Loucy (cell line): Measurements from ENCODE around the gene BBLN.

Source experiments
- EZH2phosphoT487 ChIP-seq: fragments of 200-600 bp; IDR thresholded peaks from 2 replicates; pipeline ENCODE4 v1.6.1; 2018; ENCODE audit warnings: antibody characterized with exemption, mild to moderate bottlenecking, moderate library complexity, borderline replicate concordance
- TF ChIP-seq, protein P1 (sequence below): fragments of 200-600 bp; sonication (generic); conservative IDR thresholded peaks from 2 replicates; pipeline ENCODE4 v1.5.1; 2014; ENCODE audit warnings: mild to moderate bottlenecking, antibody characterized with exemption, low read length

DNA sequence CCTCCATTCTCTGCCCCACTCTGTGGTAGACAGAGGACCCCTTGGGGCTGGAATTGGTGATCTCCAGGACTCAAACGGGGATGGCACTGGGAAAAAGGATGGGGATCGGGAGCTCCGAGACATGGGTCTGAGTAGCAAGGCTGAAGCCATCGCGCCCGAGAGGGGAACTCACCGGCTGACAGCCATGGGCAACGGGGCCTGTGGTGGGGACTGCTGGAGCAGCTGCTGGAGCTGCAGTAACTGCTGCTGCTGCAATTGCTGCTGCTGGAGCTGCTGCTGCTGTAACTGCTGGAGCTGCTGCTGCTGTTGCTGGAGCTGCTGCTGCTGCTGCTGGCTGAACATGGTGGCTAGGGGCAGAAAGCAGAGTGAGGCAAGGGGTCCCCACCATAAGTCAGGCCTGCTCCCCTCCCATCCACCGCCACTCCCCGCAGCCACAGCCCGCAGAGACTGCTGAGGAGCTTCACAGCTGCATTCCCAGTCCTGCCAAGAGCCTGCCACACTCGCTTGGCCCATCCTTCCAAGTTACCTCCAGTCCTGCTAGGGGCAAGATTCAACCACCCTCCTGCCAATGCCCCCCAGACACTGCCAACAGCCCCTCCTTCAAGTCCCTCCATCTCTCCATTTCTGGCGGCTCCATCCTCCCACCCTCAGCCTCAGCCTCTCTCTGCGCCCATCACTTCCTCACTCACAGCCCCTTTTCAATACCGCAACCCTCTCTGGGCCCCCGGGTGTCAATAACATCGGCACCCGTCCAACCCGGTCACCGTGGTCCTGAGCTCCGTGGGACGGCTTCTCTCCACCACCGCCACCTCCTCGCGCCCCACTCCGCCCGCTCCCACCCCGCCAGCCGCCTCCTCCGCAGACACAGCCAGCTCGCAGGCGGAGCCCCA lies 30.7 kb downstream of the BBLN start:
- TF ChIP-seq, protein P1, sequence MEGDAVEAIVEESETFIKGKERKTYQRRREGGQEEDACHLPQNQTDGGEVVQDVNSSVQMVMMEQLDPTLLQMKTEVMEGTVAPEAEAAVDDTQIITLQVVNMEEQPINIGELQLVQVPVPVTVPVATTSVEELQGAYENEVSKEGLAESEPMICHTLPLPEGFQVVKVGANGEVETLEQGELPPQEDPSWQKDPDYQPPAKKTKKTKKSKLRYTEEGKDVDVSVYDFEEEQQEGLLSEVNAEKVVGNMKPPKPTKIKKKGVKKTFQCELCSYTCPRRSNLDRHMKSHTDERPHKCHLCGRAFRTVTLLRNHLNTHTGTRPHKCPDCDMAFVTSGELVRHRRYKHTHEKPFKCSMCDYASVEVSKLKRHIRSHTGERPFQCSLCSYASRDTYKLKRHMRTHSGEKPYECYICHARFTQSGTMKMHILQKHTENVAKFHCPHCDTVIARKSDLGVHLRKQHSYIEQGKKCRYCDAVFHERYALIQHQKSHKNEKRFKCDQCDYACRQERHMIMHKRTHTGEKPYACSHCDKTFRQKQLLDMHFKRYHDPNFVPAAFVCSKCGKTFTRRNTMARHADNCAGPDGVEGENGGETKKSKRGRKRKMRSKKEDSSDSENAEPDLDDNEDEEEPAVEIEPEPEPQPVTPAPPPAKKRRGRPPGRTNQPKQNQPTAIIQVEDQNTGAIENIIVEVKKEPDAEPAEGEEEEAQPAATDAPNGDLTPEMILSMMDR, result no peak
- TF ChIP-seq EZH2phosphoT487, result no peak
